Measurements from ENCODE around the gene FXN.
"Not testable (repeated sequence)": the region's sequence is repeated elsewhere in the genome, so short reads cannot be mapped to it uniquely, and the experiment has no call there.

FXN gene

DNA sequence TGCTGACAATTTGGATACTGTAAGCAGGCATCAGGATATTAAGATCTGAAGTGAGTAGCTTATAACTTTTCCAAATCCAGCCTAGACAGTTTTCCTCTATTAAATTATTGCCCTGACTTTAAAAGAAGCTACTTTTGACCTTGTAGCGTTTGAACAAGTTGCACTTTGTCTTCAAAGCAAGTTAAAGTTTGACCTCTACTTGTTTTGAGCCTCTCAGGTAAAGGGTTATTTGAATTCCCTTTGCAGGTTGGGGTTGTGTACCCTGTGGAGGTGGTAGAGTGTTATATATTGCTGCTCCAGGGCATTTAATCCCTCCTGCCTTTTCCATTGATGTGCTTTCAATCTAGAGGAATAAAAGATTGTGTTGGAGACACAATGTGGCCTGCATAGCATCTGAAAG lies 30.1 kb downstream of the FXN start:
- no peak for DNase-seq

DNA sequence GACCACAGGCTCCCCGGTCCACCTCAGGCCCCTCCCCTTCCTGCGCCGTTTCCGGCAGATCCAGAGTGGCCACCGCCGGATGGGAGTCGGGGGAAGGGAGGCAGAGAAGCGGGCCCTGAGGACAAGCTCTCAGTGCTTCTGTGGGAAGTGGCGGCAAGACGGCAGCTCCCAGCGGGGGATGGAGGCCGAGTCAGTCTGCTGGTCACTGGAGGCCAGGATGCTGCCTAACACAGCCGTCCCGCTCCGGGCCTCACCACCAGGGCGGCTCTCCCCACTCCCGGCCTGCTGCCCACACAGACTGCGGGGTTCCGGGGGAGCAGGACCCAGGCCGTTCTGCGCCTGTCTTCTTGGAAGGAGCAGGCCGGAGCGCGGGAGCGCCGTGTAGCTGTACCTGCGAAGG lies 31.4 kb downstream of the FXN start:
- DNase-seq, result no peak

DNA sequence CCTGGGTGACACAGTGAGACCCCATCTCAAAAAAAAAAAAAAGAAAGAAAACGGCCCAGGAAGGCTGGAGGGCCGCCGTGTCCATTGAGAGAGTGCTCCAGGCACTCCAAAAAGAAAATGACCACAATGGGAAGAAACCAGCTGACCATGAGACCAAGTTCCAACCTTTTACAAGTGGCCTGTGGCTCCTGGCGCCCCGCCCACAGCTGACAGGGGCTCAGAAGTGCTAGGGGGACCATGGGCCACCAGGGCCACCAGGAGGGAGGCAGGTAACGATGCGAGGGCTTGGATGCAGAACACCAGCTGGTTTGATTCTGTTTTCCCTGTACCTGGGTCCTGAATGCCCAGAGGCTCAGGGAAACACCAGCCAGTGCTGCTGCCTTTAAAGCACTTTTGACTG lies 34.6 kb downstream of the FXN start:
- no peak for DNase-seq

DNA sequence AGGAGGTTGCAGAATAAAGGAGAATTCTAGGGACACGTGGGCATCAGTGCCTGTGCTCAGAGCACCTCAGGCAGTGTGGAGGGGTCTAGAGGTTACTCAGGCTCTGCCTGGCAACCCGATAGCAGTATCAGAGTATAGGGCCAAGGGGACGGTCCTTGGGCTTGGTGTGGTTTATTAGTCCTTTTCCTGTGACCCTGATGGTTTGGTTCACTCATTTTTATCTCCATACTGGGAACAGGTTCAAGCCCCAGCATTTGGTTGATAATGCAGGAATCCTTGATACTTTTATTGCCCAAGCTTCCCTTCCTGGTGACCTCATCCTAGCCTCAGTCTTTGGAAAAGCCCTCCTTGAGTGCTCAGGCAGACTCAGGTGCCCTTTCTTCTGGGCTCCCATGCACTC lies 35.5 kb downstream of the FXN start:
- no peak for DNase-seq

DNA sequence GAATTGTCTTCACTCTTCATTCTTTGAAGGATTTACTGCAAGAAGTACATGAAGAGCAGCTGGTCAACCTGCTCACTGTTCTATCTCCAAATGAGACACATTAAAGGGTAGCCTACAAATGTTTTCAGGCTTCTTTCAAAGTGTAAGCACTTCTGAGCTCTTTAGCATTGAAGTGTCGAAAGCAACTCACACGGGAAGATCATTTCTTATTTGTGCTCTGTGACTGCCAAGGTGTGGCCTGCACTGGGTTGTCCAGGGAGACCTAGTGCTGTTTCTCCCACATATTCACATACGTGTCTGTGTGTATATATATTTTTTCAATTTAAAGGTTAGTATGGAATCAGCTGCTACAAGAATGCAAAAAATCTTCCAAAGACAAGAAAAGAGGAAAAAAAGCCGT lies 37.6 kb downstream of the FXN start:
- DNase-seq, result no peak

DNA sequence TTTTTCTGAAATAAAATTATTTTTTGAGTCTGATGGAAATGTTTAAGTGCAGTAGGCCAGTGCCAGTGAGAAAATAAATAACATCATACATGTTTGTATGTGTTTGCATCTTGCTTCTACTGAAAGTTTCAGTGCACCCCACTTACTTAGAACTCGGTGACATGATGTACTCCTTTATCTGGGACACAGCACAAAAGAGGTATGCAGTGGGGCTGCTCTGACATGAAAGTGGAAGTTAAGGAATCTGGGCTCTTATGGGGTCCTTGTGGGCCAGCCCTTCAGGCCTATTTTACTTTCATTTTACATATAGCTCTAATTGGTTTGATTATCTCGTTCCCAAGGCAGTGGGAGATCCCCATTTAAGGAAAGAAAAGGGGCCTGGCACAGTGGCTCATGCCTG lies 39.2 kb downstream of the FXN start:
- no peak for DNase-seq

DNA sequence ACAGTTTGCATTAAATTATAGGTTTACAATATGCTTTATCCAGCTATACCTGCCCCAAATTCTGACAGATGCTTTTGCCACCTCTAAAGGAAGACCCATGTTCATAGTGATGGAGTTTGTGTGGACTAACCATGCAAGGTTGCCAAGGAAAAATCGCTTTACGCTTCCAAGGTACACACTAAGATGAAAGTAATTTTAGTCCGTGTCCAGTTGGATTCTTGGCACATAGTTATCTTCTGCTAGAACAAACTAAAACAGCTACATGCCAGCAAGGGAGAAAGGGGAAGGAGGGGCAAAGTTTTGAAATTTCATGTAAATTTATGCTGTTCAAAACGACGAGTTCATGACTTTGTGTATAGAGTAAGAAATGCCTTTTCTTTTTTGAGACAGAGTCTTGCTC lies 41.0 kb downstream of the FXN start:
- no peak for DNase-seq

DNA sequence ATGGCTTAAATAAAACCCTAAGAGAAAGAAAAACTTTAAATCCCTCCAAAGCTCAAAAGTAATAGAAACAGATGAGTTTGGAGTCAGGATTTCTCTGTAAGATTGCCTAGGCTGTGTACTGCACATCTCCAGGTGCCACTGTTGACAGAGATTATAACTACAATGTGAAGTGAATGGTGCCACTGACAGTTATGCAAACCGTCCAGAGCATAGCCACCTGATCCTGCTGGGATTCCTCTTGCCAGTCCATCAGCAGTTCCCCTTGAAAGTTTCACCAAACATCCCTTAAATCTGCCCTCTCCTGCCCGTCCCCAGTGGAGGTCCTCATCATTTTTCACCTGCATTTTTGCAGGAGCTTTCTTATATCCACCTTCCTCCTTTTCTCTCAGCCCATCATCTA lies 42.5 kb downstream of the FXN start:
- no peak for DNase-seq

DNA sequence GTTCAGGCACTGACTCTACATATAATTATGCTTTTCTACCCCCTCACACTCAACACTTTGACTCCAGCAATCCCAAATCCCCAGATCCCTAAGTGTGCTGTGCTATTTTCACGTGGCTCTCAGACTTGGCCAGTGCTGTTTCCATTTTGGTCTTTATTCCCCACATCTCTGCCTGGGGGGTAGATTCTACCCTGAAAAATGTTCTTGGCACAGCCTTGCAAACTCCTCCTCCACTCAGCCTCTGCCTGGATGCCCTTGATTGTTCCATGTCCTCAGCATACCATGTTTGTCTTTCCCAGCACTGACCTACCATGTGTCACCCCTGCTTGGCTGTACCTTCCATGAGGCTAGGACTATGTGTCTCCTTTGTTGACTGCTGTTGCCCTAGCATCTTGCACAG lies 43.0 kb downstream of the FXN start:
- DNase-seq, result no peak

DNA sequence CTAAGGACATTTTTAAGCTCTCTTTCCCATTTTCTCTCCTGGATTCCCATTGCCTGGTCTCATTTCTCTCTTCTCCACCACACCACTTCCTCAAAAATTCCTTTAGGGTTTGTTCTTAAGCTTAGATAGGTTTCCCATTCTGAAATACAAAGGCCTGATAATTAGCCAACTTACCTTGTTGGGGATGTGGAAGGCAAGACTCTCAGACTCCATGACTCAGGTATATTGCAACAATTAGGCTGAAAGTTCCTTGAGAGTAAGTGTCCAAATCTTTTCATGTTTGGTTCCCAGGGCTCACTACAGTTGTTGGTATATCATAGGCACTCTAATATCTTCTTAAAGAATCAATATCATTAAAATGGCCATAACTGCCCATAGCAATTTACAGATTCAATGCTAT lies 43.6 kb downstream of the FXN start:
- DNase-seq, result no peak

DNA sequence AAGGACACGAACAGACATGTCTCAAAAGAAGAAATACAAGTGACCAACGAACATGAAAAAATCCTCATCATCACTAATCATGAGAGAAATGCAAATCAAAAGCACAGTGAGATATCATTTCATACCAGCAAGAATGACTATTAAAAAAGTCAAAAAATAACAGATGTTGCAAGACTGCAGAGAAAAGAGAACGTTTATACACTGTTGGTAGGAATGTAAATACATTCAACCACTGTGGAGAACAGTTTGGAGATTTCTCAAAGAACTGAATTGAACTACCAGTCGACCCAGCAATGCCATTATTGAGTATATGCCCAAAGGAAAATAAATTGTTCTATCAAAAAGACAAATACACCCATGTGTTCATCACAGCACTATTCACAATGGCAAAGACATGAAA lies 45.7 kb downstream of the FXN start:
- DNase-seq, result no peak

DNA sequence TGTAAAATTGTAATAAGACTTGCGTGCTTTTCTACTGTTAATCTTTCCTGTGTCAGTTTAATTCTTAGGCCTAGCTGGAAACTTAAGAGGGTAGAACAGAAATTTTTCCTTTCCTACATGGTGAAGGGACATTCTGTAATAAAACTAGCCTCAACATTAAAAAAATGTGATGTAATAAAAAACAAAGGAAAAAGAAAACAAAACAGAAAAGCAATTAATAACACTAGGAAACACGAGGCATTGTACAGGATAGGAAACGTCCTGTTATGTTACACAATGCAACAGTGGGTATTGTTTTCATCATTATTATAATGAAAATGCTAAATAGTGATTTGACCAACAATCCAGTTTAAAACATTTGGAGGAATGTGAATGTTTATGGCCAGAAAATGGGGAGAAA lies 47.8 kb downstream of the FXN start:
- DNase-seq, result no peak

DNA sequence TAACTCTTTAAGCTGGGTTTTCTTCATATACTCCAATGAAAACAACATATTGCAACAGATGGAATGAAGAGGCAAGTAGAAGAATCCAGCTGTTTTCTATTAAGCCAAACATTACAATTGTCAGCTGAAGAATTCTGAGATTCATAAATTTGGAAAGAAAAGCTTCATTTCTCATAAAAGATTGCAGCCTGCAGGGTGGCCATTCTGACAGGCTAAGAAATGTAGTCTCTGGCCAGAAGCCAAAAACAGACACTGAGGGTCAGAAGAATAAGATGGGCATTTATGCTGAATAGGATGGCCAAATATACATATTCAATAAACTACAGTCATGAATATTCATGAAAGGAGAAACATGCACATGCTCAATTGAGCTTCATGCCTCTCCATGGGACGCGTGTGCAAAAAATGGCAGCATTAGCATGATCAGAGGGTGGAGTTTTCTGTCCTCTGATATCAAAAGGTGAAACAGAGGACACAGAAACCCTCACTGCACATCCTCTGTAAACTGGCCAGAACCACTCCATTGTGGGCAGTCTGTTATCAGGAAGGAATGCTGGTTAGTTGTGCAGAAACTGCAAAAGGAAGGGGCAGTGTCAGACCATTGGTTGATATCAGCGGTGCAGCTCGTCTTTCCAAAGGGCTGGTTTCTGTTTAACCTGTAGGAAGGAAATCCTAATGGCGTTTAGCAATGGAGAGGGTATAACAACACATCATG lies 50.2 kb downstream of the FXN start:
- no peak for DNase-seq

DNA sequence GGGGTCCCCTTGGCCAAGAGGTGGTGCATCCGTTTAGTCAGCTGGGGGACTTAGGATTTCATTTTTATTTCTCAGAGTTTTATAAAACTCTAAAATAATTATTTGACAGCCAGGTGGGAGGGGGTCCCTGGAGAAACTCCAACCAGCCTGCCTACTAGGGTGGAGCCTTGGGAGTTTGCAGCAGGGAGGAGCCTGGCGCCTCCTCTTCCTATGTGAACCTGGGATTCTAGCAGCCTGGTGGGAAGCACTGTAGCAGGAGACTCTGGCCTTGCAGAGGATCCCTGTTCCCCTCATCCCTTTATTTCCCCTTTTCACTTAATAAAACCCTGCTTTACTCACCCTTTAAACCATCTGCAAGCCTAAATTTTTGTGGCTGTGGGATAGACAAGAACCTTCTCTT lies 50.8 kb downstream of the FXN start:
- no peak for DNase-seq

DNA sequence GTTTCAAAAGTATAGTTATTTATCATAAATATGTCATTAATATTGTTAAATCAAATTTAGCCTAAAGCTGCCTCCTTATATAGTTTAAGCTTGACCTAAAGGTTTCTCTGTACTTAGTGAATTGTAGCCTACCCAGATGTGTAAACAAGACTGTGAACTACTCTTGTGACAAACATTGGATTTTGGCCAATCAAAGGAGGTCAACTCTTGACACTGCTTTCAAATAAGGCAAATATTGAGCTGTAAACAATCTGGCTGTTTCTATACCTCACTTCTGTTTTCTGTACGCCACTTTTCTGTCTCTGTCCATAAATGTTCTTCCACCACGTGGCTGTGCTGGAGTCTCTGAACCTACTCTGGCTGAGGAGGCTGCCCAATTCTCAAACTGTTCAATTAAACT lies 51.2 kb downstream of the FXN start:
- no peak for DNase-seq

DNA sequence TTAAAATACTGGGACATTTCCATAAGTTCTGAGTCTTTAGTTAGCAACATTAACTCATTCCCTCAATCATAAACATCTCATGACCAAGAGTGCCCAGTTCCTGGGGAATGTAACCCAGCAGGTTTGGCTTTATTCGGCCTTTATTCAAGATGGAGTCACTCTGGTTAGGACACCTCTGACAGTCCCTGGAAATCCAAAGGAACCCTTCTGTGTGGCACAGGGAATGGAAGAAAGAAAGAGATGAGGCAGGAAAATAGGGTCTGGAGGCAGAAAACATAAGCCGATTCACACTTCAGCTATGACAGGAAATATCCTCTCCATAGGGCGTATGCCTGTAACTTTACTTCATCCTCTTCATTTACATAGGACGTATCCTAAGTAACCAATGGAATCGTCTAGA lies 53.5 kb downstream of the FXN start:
- no peak for DNase-seq

DNA sequence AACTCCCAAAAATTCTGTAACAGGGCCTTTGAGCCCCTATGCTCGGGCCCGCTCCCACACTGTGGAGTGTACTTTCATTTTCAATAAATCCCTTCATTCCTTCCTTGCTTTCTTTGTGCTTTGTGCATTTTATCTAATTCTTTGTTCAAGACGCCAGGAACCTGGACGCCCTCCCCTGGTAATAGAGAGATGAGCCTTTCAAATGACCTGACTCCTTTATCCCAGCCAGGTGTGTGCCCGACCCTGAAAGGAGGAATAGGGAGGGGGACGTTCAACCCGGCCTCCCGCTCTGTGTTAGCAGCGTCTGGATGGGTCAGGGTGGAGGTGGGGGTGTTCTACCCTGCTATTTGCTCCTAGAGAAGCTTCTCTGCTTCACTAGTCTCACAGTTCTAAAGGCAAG lies 53.9 kb downstream of the FXN start:
- DNase-seq, result no peak

DNA sequence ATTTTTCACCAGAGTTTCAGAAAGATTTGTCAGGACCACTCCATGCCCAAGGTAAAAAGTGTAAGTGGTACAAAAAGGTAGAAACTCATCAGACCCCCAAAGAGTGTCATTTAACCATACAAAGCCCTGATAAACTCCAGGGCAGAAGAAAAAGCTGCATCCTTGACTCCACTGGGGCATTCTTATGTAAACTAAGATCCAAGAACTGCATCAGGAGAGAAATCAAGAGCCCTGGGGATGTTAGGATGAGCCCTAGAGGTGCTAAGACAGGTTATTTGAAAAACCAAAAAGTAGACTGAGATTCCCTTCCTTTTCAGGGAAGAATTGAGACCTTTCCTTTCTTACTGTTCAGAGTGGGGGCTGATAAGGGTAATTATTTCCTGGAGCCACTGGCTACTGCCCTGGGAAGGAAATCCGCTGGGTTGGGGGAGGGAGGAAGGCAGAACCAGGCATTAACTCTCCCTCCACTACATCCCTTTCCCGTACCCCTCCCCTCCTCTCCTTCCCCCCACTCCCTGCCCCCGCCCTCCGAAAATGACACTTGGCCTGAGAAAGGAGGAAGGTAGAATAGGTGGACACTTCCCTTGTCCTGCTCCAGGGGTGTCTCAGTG lies 54.7 kb downstream of the FXN start:
- no peak for DNase-seq

DNA sequence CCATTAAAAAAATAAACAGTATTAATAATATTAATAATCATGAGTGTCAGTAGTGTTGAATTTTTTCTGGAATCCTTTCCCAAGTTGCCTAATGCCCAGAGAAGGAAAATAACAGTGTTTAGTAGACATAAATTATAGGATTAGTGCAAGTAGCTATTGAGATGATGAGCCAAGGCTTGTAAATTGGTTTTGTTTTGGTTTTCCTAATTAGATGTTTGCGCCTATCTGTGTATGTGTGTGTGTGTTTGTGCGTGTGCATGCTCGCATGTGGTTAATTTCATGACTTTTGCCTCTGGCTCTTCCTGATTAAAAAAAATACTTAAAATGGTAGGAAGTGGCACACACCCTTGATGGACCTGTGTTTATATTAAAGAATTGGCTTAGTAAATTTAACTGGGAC lies 55.4 kb downstream of the FXN start:
- DNase-seq, result no peak

DNA sequence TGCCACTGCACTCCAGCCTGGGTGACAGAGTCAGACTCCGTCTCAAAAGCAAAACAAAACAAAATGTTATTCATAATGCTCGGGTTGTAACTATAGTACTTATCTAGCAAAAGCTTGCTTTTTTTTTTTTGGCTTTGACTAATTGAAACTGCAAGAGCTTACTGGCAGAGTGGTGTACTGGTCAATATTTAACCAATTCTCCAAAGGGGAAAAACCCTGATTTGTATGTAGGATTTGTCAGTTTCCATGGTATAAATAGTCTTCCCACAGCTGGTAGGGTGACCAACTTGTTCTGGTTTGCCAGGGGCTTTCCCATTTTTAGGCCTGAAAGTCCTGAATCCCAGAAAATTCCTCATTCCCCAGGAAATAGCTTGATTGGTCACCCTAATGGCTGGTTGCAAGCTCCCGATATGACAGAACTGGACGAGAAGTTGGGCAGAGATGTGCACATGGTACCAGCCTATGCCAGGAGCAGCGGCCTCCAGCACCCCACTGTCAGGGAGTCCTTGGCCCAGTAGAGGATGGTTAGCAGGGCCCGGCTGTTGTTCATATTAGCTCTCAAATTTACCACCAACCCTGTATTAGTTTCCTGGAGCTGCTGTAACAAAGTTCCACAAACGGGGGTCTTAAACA lies 58.0 kb downstream of the FXN start:
- no peak for DNase-seq

DNA sequence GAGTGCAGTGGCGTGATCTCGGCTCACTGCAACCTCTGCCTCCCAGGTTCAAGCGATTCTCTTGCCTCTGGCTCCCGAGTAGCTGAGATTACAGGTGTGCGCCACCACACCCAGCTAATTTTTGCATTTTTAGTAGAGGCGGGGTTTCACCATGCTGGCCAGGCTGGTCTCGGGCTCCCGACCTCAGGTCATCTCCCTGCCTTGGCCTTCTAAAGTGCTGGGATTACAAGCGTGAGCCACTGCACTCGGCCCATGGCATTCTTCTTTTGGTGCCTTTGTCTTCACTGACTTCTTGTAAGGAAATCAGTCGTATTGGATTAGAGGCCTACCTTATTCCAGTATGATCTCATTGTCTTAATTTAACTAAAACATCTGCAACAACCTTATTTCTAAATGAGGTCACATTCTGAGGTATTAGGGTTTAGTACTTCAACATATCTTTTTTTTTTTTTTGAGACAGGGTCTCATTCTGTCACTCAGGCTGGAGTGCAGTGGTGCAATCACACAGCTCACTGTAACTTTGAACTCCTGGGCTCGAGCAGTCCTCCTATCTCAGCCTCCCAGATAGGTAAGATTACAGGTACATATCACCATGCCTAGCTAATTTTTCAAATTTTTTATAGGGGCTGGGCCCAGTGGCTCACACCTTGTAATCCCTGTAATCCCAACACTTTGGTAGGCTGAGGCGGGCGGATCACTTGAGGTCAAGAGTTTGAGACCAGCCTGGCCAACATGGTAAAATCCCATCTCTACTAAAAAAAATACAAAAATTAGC lies 59.0 kb downstream of the FXN start:
- DNase-seq, result not testable (repeated sequence)

DNA sequence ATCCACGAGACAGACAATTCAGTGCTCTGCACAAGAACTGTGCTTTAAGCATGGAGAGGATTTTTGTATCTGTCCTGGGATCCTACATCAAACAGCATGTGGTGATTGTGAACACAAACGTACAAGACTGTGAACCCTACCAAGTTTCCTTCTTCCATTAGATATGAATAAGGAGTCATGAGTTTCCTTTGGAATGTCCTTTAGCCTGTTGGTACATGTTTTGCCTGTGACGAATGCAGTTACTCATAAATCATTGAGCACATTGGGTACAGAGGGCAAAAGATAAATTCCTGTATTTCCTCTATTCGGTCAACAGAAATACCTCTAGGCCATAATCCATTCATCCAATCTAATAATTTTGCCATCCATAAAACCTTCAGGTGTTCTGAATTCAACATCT lies 61.5 kb downstream of the FXN start:
- DNase-seq, result no peak

Data from nucleus accumbens (tissue), 56 donors.